Lower lobe of right lung (tissue), 2 donors: Measurements from ENCODE around the gene MTHFSD. TPM values are rescaled to one million over a fixed set of nuclear protein-coding genes. Genes with fewer than 3 reads are reported as not detected.

ENCODE experiments used
- ATAC-seq, 2 donors: fragments of 200-7000 bp; cut with Tn5 transposase; one replicate each; pipeline ENCODE4 v1.9.1; 2020 to 2022; ENCODE audit warnings: mild to moderate bottlenecking in 2 of 2, moderate library complexity in 2 of 2
- DNase-seq: peaks from one replicate; pipeline ENCODE4 v3.0.0-alpha.2; 2020
- H3K27ac ChIP-seq: fragments of 200-600 bp; one replicate; pipeline ENCODE4 v1.8.0; 2022
- H3K27me3 ChIP-seq: fragments of 200-600 bp; one replicate; pipeline ENCODE4 v1.8.0; 2022; ENCODE audit warnings: low read depth
- H3K36me3 ChIP-seq: fragments of 200-600 bp; one replicate; pipeline ENCODE4 v1.8.0; 2022; ENCODE audit warnings: mild to moderate bottlenecking
- H3K4me1 ChIP-seq: fragments of 200-600 bp; one replicate; pipeline ENCODE4 v1.8.0; 2022
- H3K4me3 ChIP-seq: fragments of 200-600 bp; one replicate; pipeline ENCODE4 v1.8.0; 2022; ENCODE audit warnings: mild to moderate bottlenecking
- H3K9me3 ChIP-seq: fragments of 200-600 bp; one replicate; pipeline ENCODE4 v1.8.0; 2022
- intact Hi-C: fragments of 100-400 bp; cut with DNase I; formaldehyde crosslinking; loops from one replicate; pipeline ENCODE4 v1.11.0; 2022
- total RNA-seq: library from RNA; stranded (reverse); fragmentation: NEBNext Ultra II Directional; extraction: Animal tissue kit (Norgen Biotek cat#: 25700); gene quantifications from one replicate; pipeline ENCODE4 v1.2.1, GENCODE V29; 2021
- TF ChIP-seq, protein P1 (sequence below): fragments of 200-600 bp; IDR thresholded peaks from one replicate; pipeline ENCODE4 v1.8.0; 2022; ENCODE audit warnings: antibody characterized with exemption, mild to moderate bottlenecking
- donor health status: DM: no; HTN: yes; CAD: no; lungs with severe emphysema.

The MTHFSD gene
- total RNA-seq, 1 donor from 2014 or later = 21.2 TPM

DNA sequence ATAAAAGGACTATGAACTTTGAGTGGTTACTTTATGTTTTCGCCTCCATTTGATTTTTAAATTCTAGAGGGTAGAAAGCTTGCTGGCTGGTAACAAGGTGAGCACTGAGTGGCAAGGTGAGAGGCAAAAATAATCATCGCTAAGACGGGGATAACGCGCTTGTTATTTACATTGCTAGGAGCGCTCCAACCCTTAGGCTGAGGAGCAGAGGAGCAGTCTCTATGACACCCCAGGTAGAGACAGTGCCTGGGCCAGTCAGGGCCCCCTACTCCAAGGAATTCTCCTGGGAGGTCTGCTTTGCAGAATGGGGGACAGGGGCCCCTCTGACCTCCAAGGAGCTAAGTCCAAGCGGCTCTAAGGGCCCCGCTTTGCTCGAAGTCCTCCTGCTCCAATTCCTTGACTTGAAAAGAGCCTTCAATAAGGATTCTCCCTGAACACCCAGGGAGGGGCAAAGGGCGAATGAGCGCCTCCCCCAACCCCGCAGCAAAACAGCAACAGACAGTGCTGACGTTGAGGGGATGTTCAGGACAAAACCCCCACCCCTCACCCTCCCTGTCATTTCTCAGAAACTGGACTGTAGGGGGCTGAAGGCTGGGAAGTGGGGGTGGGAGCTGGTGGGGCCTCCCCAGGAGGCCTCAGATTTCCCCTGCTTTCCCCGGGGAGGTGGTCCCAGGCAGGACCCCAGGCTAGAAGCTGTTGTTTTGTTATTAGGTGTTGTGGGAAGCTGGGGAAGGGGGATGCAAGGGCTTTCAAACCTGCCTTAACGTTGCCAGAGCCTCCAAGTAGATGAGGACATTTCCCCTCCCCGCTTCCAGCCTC lies 54.9 kb downstream of the MTHFSD start:
- no peaks in the 10 kb centered on the region for H3K4me1 ChIP-seq
- H3K27ac ChIP-seq = peak overlapping the region; percentile 78
- peaks cover 95% of the 10 kb centered on the region for H3K27me3 ChIP-seq
- intact Hi-C loops = loop anchor here (10.0 kb wide), 1 partner anchor 425 kb away; no protein-coding TSS in a partner anchor
- H3K36me3 ChIP-seq = no peaks in the 10 kb centered on the region
- H3K4me3 ChIP-seq = peak overlapping the region; percentile 45
- no peak for ATAC-seq
- TF ChIP-seq, protein P1, sequence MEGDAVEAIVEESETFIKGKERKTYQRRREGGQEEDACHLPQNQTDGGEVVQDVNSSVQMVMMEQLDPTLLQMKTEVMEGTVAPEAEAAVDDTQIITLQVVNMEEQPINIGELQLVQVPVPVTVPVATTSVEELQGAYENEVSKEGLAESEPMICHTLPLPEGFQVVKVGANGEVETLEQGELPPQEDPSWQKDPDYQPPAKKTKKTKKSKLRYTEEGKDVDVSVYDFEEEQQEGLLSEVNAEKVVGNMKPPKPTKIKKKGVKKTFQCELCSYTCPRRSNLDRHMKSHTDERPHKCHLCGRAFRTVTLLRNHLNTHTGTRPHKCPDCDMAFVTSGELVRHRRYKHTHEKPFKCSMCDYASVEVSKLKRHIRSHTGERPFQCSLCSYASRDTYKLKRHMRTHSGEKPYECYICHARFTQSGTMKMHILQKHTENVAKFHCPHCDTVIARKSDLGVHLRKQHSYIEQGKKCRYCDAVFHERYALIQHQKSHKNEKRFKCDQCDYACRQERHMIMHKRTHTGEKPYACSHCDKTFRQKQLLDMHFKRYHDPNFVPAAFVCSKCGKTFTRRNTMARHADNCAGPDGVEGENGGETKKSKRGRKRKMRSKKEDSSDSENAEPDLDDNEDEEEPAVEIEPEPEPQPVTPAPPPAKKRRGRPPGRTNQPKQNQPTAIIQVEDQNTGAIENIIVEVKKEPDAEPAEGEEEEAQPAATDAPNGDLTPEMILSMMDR = no peak
- H3K9me3 ChIP-seq = no peaks in the 10 kb centered on the region
- no peak for DNase-seq

DNA sequence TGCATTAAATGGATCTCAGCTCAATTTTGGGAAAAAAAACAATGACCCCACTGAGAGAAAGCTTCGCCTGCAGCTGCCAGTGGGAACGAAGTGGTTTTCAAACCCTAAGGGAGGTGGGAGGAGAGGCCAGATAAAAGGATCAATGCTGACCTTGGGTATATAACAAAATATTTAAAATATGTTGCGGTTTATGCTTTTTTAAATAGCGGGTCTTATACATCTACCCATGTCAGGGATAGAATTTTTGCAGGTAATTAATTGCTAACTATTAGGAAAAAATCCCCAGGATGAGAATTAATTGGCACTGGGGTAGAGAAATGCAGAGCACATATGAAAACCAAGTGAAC lies 55.6 kb downstream of the MTHFSD start:
- Histone ChIP-seq H3K27me3 (peaks cover 95% of the 10 kb centered on the region), H3K4me1 (no peaks in the 10 kb centered on the region), H3K36me3 (no peaks in the 10 kb centered on the region), H3K4me3 (peak overlapping the region; percentile 45), H3K27ac (peak overlapping the region; percentile 78), H3K9me3 (no peaks in the 10 kb centered on the region)
- intact Hi-C loops = loop anchor here (10.0 kb wide), 1 partner anchor 425 kb away; no protein-coding TSS in a partner anchor
- TF ChIP-seq, protein P1 = no peak
- no peak for DNase-seq
- ATAC-seq = no peak

DNA sequence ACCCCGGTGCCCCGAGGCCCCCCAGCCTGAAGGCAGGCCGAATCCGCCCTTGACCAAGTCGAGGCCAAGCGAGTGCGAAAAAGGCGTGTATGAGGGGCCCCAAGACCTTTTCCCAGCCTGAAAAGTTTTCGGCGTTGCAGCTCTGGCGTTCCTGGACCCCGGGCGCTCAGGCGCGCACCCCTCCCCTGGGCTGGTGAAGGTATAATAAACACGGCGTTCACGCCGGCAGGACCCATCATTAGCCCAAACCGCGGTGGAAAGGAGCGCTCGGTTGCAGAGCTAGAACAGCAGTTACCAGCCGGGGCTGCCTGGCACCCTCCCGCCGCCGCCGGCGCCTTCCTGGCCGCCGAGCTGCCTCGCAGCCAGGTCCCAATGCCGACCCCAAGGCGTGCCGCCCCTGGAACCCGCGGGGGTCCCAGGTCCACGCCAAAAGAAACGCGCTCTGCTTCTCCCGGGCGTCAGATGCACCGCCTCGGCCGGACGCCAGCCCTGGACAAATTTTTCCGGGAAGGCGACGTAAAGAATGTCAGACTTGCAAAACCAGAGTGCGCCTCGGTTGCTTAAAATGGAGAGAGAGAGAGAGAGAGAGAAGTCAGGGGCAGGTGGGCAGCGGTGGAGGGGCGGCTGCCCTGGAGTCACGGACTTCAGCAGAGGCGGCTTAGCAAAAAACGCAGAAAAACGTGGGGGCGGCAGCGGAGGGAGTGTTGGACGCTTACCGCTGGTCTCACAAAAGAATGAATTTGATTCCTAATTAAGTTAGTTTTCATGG lies 56.2 kb downstream of the MTHFSD start:
- Histone ChIP-seq H3K4me3 (peak overlapping the region; percentile 45), H3K27ac (peak overlapping the region; percentile 78), H3K27me3 (peaks cover 95% of the 10 kb centered on the region), H3K9me3 (no peaks in the 10 kb centered on the region), H3K36me3 (no peaks in the 10 kb centered on the region), H3K4me1 (no peaks in the 10 kb centered on the region)
- ATAC-seq = no peak
- intact Hi-C loops = loop anchor here (10.0 kb wide), 1 partner anchor 424 kb away; no protein-coding TSS in a partner anchor
- TF ChIP-seq, protein P1 = no peak
- no peak for DNase-seq

DNA sequence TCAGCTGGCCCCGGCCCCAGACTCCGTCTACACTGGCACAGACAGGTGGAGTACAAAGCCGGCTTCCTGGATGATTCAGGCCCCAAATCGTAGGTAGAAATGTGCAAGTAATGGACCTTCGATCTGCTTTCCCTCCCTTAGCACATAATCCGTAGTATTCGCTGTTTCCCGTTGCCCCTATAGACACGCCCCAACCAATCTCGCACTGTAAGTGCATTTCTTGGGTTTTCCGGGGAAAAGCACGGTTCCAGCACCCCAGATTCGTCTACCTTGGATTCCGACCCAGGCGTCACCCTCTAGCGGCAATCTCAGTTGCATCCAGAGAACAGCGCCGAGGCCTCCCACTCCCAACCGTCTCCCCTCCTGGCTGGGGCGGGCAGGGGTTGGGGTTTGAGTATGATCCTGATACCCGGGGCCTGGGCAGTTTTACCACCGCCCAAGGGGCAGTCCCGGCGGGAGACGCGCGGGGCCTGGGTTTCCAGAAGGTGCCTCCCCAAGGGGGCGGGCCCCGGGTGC lies 56.8 kb downstream of the MTHFSD start:
- Histone ChIP-seq H3K27me3 (peaks cover 97% of the 10 kb centered on the region), H3K4me3 (peak overlapping the region; percentile 45), H3K9me3 (no peaks in the 10 kb centered on the region), H3K27ac (peak overlapping the region; percentile 78), H3K36me3 (no peaks in the 10 kb centered on the region), H3K4me1 (no peaks in the 10 kb centered on the region)
- ATAC-seq (no peak), DNase-seq (no peak)
- intact Hi-C loops = loop anchor here (10.0 kb wide), 1 partner anchor 423 kb away; no protein-coding TSS in a partner anchor
- TF ChIP-seq, protein P1 = no peak

DNA sequence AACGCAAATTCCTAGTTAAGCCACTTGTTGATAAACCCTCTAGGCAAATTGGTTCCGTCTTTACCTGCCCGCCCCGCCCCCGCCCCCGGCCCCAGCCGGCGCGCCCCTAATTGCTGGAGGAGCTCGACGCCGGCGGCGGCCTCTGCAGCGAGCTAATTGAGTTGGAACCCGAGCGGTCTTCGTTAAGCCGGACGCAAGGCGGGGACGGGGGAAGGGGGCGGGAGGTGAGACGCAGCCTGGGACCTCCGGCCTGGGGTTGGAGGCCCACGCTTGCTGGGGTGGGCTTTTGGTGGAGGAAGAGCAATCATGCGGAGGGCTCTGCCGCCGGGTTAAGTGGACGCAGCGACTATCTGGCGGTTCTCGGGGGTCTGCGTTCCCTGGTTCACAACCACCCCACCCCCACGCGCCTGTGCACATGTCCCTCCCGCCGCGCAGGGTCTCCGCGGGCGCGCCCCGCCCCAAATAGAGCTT lies 57.4 kb downstream of the MTHFSD start:
- TF ChIP-seq, protein P1 = no peak

More for the DNA sequence above, 57.4 kb downstream of the MTHFSD start:
- intact Hi-C loops = loop anchor here (10.0 kb wide), 1 partner anchor 423 kb away; no protein-coding TSS in a partner anchor
- DNase-seq (no peak), ATAC-seq (no peak)
- Histone ChIP-seq H3K27me3 (peaks cover 95% of the 10 kb centered on the region), H3K4me1 (no peaks in the 10 kb centered on the region), H3K4me3 (peak overlapping the region; percentile 45), H3K36me3 (no peaks in the 10 kb centered on the region), H3K9me3 (no peaks in the 10 kb centered on the region), H3K27ac (peak overlapping the region; percentile 78)
